PC-3 (cell line): Measurements from ENCODE around the gene ANAPC2.

ENCODE experiments used
- EZH2 ChIP-seq: fragments of 300-600 bp; sonication (generic); IDR thresholded peaks from one replicate; pipeline ENCODE4 v1.6.1; 2017; ENCODE audit warnings: antibody characterized with exemption, mild to moderate bottlenecking, low read length; ENCODE audit not compliant: unreplicated experiment
- TF ChIP-seq, protein P1 (sequence below): fragments of 300-600 bp; sonication (generic); conservative IDR thresholded peaks from 2 replicates; pipeline ENCODE4 v1.5.1; 2017; ENCODE audit warnings: antibody characterized with exemption, low read depth, mild to moderate bottlenecking, low read length

DNA sequence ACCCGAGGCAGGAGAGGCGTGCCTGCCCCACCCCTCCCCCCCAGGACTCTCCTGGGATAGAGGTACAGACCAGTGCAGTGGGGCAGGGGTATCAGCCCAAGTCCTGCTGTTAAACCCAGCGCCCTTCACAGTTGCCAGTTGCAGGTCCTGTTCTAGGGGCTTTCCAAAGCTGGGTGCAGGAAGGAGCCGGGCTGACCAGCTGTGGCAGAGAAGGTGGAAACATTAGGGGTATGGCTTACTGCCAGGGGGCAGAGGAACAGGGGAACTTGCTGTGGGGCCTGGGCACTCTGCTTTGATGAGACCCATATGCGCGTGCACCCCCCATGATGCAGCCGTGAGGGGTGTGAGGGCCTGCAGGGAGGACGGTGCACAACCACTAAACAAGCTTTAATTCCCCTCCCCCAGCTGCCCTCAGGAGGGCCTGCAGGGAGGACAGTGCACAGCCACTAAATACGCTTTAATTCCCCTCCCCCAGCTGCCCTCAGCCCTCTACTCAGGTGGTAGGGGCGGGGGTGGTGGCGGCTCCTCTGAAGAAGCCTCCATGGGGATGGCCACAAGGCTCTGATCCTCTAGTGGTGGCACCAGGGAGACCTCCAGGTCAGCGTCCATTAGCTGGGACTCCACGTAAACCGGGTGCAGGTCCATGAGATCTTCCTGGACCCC is 17.7 kb downstream of the ANAPC2 start:
- TF ChIP-seq, protein P1, sequence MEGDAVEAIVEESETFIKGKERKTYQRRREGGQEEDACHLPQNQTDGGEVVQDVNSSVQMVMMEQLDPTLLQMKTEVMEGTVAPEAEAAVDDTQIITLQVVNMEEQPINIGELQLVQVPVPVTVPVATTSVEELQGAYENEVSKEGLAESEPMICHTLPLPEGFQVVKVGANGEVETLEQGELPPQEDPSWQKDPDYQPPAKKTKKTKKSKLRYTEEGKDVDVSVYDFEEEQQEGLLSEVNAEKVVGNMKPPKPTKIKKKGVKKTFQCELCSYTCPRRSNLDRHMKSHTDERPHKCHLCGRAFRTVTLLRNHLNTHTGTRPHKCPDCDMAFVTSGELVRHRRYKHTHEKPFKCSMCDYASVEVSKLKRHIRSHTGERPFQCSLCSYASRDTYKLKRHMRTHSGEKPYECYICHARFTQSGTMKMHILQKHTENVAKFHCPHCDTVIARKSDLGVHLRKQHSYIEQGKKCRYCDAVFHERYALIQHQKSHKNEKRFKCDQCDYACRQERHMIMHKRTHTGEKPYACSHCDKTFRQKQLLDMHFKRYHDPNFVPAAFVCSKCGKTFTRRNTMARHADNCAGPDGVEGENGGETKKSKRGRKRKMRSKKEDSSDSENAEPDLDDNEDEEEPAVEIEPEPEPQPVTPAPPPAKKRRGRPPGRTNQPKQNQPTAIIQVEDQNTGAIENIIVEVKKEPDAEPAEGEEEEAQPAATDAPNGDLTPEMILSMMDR, result no peak
- no peak for TF ChIP-seq EZH2
